SU-DHL-6 (cell line): ENCODE results near the gene KIF3C.

Source experiments
- H2AFZ ChIP-seq: fragments of 200-600 bp; sonication (generic); 2 replicates; pipeline ENCODE4 v1.6.1; 2014; ENCODE audit warnings: low read depth, mild to moderate bottlenecking, moderate library complexity, mixed read lengths, antibody characterized with exemption, low read length; ENCODE audit not compliant: severe bottlenecking
- H3F3A ChIP-seq: fragments of 200-600 bp; shearing (Covaris generic); 2 replicates; pipeline ENCODE4 v1.6.0; 2016; ENCODE audit warnings: antibody characterized with exemption, mild to moderate bottlenecking; ENCODE audit not compliant: insufficient read depth
- H3K27ac ChIP-seq: fragments of 200-600 bp; sonication (generic); 2 replicates; pipeline ENCODE4 v1.5.1; 2016; ENCODE audit warnings: low read depth, mild to moderate bottlenecking, low read length, moderate library complexity, mixed read lengths
- H3K27me3 ChIP-seq: fragments of 200-600 bp; sonication (generic), shearing (Covaris generic); 2 replicates; pipeline ENCODE4 v1.6.0; 2014; ENCODE audit warnings: mild to moderate bottlenecking, low read length
- H3K36me3 ChIP-seq: fragments of 200-600 bp; sonication (generic); 2 replicates; pipeline ENCODE4 v1.6.1; 2014; ENCODE audit warnings: mild to moderate bottlenecking, low read length, mixed read lengths
- H3K4me2 ChIP-seq: fragments of 300-600, 200-600 bp; shearing (Covaris generic), sonication (generic); 2 replicates; pipeline ENCODE4 v1.6.0; 2014; ENCODE audit warnings: low read length, low read depth, mild to moderate bottlenecking; ENCODE audit not compliant: poor library complexity, severe bottlenecking
- H3K4me3 ChIP-seq: fragments of 200-600 bp; sonication (generic); 2 replicates; pipeline ENCODE4 v1.5.1; 2014; ENCODE audit warnings: antibody characterized with exemption, low read length, mild to moderate bottlenecking, mixed read lengths; ENCODE audit not compliant: insufficient read depth, poor library complexity, severe bottlenecking
- H3K79me2 ChIP-seq: fragments of 200-600 bp; sonication (generic); 2 replicates; pipeline ENCODE4 v1.6.1; 2014; ENCODE audit warnings: mild to moderate bottlenecking, low read length, moderate library complexity; ENCODE audit not compliant: insufficient read depth
- H3K9ac ChIP-seq: fragments of 200-600 bp; sonication (generic); 2 replicates; pipeline ENCODE4 v1.7.0; 2014; ENCODE audit warnings: mild to moderate bottlenecking, low read length
- H3K9me2 ChIP-seq: fragments of 200-600 bp; sonication (generic); replicated peaks from 2 replicates; pipeline ENCODE4 v1.6.1; 2014; ENCODE audit warnings: low read length; ENCODE audit not compliant: insufficient read depth
- H3K9me3 ChIP-seq: fragments of 200-600 bp; sonication (generic); 2 replicates; pipeline ENCODE4 v1.6.1; 2014; ENCODE audit warnings: low read length, mixed read lengths; ENCODE audit not compliant: insufficient read depth
- H4K20me1 ChIP-seq: fragments of 200-600 bp; sonication (generic); 2 replicates; pipeline ENCODE4 v1.6.1; 2014; ENCODE audit warnings: low read depth, mild to moderate bottlenecking, antibody characterized with exemption, low read length, moderate library complexity, mixed read lengths
- EZH2phosphoT487 ChIP-seq: fragments of 200-600 bp; sonication (generic), shearing (Covaris generic); conservative IDR thresholded peaks from 2 replicates; pipeline ENCODE4 v1.6.1; 2018; ENCODE audit warnings: mild to moderate bottlenecking, antibody characterized with exemption, low read length, moderate library complexity, mixed read lengths
- TF ChIP-seq, protein P1 (sequence below): fragments of 200-600 bp; sonication (generic); IDR thresholded peaks from one replicate; pipeline ENCODE4 v1.5.1; 2017; ENCODE audit warnings: antibody characterized with exemption, mild to moderate bottlenecking, low read length, moderate library complexity; ENCODE audit not compliant: insufficient read depth, poor library complexity, severe bottlenecking

The KIF3C gene

DNA sequence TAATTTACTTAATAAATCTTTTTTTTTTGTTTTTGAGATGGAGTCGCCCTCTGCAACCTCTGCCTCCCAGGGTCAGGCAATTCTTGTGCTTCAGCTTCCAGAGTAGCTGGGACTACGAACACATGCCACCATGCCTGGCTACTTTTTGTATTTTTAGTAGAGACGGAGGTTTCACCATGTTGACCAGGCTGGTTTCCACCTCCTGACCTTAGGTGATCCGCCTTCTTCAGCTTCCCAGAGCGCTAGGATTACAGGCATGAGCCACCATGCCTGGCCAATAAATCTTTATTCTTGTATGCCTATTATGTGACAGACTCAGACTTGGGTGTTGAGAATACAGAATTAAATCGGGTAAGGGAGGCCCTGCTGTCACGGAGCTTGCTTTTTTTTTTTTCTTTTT is 87.3 kb downstream of the KIF3C start:
- H3K9me3 ChIP-seq = no peaks in the 10 kb centered on the region

DNA sequence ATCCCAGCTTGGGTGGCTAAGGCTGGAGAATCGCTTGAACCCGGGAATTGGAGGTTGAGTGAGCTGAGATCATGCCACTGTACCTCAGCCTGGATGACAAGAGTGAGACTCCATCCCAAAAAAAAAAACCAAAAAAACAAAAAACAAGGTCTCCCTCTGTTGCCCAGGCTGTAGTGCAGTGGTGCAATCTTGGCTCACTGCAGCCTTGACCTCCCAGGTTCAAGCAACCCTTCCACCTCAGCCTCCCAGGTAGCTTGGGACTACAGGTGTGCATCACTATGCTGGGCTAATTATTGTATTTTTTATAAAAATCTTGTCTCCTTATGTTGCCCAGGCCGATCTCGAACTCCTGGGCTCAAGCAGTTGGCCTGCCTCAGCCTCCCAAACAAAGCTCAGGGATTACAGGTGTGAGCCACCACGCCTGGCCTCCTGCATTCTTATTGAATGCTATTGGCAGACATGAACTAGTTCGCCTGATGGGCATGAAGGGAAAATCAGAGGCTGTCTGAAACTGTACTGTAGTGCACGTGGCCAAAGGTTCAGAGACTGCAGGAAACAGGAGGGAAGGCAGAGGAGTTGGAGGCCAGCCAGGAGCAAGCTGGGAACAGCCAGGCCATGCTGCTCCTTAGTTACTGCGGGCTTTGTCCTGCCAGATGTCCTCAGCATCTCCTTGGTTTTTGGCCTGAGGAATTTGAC is 88.0 kb downstream of the KIF3C start:
- Histone ChIP-seq H2AFZ (no peak overlapping the region), H3K36me3 (no peaks in the 10 kb centered on the region), H3K4me2 (no peak overlapping the region), H3F3A (no peaks in the 10 kb centered on the region), H3K27me3 (no peaks in the 10 kb centered on the region), H3K9me3 (no peaks in the 10 kb centered on the region), H3K9me2 (no peaks in the 10 kb centered on the region), H4K20me1 (no peaks in the 10 kb centered on the region), H3K9ac (no peak overlapping the region), H3K4me3 (no peak overlapping the region), H3K27ac (no peak overlapping the region), H3K79me2 (no peaks in the 10 kb centered on the region)
- TF ChIP-seq, protein P1, sequence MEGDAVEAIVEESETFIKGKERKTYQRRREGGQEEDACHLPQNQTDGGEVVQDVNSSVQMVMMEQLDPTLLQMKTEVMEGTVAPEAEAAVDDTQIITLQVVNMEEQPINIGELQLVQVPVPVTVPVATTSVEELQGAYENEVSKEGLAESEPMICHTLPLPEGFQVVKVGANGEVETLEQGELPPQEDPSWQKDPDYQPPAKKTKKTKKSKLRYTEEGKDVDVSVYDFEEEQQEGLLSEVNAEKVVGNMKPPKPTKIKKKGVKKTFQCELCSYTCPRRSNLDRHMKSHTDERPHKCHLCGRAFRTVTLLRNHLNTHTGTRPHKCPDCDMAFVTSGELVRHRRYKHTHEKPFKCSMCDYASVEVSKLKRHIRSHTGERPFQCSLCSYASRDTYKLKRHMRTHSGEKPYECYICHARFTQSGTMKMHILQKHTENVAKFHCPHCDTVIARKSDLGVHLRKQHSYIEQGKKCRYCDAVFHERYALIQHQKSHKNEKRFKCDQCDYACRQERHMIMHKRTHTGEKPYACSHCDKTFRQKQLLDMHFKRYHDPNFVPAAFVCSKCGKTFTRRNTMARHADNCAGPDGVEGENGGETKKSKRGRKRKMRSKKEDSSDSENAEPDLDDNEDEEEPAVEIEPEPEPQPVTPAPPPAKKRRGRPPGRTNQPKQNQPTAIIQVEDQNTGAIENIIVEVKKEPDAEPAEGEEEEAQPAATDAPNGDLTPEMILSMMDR = no peak

More for the DNA sequence above, 87.3 kb downstream of the KIF3C start:
- H3K9me2 ChIP-seq = no peaks in the 10 kb centered on the region
- no peak overlapping the region for H3K27ac ChIP-seq
- H2AFZ ChIP-seq = no peak overlapping the region
- no peaks in the 10 kb centered on the region for H3K36me3 ChIP-seq
- H3K9ac ChIP-seq = no peak overlapping the region
- H3K79me2 ChIP-seq = no peaks in the 10 kb centered on the region
- H4K20me1 ChIP-seq = no peaks in the 10 kb centered on the region
- no peaks in the 10 kb centered on the region for H3F3A ChIP-seq
- H3K4me2 ChIP-seq = no peak overlapping the region
- TF ChIP-seq EZH2phosphoT487 = no peak
- TF ChIP-seq, protein P1 = no peak
- H3K4me3 ChIP-seq = no peak overlapping the region
- H3K27me3 ChIP-seq = no peaks in the 10 kb centered on the region

DNA sequence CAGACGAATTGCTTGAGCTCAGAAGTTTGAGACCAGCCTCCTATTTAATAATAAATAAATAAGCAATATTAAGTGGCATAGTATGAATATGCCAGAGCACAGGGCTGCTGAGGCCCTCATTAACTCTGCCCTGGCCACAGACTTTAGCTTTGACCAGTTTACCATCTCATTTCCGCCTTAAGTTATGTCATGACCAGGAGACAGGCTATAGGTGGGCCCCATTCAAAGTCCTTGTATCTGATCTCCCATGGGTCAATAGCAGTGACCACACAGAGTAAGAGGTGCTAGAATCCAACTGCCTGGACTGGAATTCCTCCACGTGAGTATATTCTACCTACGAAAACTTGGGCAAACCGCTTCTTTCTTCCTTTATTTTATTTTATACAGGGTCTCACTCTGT is 90.6 kb downstream of the KIF3C start:
- no peak for TF ChIP-seq EZH2phosphoT487
- TF ChIP-seq, protein P1 = no peak
- no peaks in the 10 kb centered on the region for H3F3A ChIP-seq
- no peak overlapping the region for H2AFZ ChIP-seq
- no peak overlapping the region for H3K4me2 ChIP-seq
- no peaks in the 10 kb centered on the region for H3K9me3 ChIP-seq
- H4K20me1 ChIP-seq = no peaks in the 10 kb centered on the region
- no peaks in the 10 kb centered on the region for H3K9me2 ChIP-seq
- no peak overlapping the region for H3K27ac ChIP-seq
- no peaks in the 10 kb centered on the region for H3K36me3 ChIP-seq
- H3K9ac ChIP-seq = no peak overlapping the region
- no peaks in the 10 kb centered on the region for H3K79me2 ChIP-seq
- H3K27me3 ChIP-seq = no peaks in the 10 kb centered on the region
- no peak overlapping the region for H3K4me3 ChIP-seq
